Neutrophil (primary cell): Measurements from ENCODE around the gene MYORG.

Experiments
- H3K27ac ChIP-seq: fragments of 200-600 bp; sonication (generic); 2 replicates; pipeline ENCODE4 v1.5.1; 2016; ENCODE audit warnings: mild to moderate bottlenecking, moderate library complexity
- H3K27me3 ChIP-seq: fragments of 200-600 bp; sonication (generic); 2 replicates; pipeline ENCODE4 v1.6.0; 2016; ENCODE audit warnings: mild to moderate bottlenecking
- H3K36me3 ChIP-seq: fragments of 200-600 bp; sonication (generic); 2 replicates; pipeline ENCODE4 v1.5.1; 2017
- H3K4me1 ChIP-seq, 2 experiments: fragments of 200-600 bp in 1 of 2; sonication (generic) in 1 of 2; 1 replicate in 1 of 2; 2 replicates in 1 of 2; pipeline versions ENCODE4 v1.5.1 to v1.6.1; 2013 to 2016; ENCODE audit warnings: low read depth in 1 of 2, low read length in 1 of 2, mild to moderate bottlenecking in 1 of 2, moderate library complexity in 1 of 2; ENCODE audit not compliant: control insufficient read depth in 1 of 2, insufficient read depth in 1 of 2
- H3K4me3 ChIP-seq, 2 experiments: fragments of 200-600 bp in 1 of 2; sonication (generic) in 1 of 2; 1 replicate in 1 of 2; 2 replicates in 1 of 2; pipeline ENCODE4 v1.5.1; 2013 to 2016; ENCODE audit warnings: low read depth in 1 of 2, low read length in 1 of 2, mild to moderate bottlenecking in 1 of 2, moderate library complexity in 1 of 2
- H3K9me3 ChIP-seq: fragments of 200-600 bp; sonication (generic); 2 replicates; pipeline ENCODE4 v1.5.1; 2016
- TF ChIP-seq, protein P1 (sequence below): fragments of 200-600 bp; sonication (generic); IDR thresholded peaks from 2 replicates; pipeline ENCODE4 v1.5.1; 2016; ENCODE audit warnings: antibody characterized with exemption

Gene MYORG

DNA sequence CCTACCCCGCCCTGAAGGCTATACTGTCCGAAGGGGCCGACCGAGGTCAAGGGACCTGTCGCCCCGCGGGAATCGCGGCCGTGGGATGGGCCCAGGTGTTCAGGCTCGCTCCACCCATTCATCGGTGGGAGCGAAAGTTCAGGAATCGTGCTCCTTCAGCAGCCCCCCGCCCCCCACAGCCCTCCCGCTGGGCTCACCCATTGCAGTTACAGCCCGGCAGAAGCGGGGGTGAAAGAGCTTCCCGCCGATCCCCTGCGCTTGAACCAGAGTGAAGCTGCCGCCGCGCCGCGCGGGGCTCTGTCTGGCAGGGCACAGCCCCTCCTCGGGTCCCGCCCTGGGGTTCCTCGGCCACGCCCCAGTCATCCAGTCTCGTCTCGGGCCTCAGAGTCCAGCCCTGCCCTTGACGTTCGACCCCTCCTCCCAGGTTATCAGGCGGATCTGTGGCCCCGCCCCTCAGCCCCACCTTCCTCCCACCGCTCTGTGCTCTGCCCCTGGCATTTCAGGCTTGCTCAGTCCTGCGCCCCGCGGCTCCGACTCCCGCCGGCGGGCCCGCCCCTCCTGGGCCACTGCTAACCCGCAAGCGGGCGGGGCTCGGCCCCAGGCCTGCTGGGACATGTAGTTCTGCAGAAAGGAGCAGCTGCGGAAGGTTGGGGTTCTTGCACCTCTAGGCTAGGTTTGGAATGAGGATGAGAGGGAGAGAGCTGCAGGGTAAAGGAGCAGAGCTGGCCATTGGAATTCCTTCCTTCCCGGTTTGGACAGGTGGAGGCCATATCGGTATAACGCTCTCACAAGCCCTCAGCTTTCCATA lies at the start of gene MYORG:
MYORG (minus strand) TSS at position 303 of the 808 bp plus-strand sequence. CDS start 3,955 bp downstream, outside the sequence.
- no peak within 1 kb of the TSS for H3K27ac ChIP-seq
- H3K9me3 ChIP-seq: no peaks in the 10 kb centered on the region
- peaks cover 67% of the 10 kb centered on the region for H3K27me3 ChIP-seq
- H3K36me3 ChIP-seq: no peaks in the 10 kb centered on the region
- H3K4me1 ChIP-seq: peaks cover 33 to 41% of the 10 kb centered on the region in 2 experiments
- TF ChIP-seq, protein P1, sequence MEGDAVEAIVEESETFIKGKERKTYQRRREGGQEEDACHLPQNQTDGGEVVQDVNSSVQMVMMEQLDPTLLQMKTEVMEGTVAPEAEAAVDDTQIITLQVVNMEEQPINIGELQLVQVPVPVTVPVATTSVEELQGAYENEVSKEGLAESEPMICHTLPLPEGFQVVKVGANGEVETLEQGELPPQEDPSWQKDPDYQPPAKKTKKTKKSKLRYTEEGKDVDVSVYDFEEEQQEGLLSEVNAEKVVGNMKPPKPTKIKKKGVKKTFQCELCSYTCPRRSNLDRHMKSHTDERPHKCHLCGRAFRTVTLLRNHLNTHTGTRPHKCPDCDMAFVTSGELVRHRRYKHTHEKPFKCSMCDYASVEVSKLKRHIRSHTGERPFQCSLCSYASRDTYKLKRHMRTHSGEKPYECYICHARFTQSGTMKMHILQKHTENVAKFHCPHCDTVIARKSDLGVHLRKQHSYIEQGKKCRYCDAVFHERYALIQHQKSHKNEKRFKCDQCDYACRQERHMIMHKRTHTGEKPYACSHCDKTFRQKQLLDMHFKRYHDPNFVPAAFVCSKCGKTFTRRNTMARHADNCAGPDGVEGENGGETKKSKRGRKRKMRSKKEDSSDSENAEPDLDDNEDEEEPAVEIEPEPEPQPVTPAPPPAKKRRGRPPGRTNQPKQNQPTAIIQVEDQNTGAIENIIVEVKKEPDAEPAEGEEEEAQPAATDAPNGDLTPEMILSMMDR: no peak
- H3K4me3 ChIP-seq: peak within 1 kb of the TSS; percentile 77 to 92

DNA sequence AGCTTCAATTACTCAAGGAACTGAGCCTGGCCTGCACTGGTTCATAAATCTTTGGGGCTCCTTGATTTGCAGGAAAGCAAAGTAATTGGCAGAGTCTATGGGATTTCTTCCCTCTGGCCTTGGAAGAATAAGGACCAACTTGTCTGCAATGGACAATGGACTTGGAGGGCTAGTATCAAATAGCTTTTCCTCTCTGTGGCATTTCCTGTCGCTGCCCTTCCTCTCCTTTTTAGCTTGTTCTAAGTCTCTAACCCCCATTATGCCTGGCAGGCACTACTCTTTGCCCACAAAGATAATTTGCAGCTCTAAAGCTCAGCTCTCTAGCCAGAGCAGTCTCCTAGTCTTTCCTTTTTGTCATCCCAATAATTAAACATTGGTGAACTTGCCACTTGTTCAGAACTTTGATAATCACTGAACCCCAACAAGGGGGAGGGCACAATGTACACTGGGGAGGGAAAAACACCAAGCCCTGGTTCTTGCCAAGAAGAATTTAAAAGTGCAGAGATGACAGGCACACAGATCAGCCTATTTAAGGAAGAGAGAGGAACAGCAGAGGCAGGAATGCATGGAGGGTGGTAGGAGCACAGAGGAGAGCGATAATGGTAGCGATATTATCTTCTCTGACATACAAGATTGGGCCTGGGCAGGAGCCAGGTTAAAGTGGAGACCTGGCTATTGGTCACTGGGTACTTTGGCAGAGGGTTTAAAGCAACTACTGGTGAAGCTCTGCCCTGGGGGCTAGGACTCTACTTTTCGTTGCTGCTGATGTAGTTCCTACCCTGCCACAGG lies 43.2 kb upstream of the MYORG start:
- no peaks in the 10 kb centered on the region for H3K27me3 ChIP-seq

DNA sequence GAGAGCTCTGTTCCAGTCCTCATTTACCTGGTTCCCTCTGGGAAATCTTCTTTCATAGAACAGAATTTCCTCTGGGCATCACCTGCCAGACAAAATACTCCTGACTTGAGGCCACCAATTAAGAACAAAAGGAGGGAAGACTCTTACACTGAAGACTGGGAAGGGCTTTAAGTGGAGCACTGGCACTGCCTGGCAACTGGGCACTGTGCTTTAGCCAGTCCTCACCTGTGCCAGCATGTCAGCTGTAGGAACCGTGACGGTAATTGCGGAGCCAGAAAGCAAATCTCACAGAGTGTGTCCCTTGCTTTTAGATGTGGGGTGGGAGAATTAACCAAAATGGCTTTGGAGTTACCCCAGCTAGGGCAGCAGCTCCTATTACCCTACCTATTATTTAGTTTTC lies 41.0 kb upstream of the MYORG start:
- TF ChIP-seq, protein P1: no peak
- H3K4me3 ChIP-seq: no peak overlapping the region
- H3K36me3 ChIP-seq: no peaks in the 10 kb centered on the region
- no peak overlapping the region for H3K27ac ChIP-seq
- H3K9me3 ChIP-seq: no peaks in the 10 kb centered on the region
- no peaks in the 10 kb centered on the region for H3K4me1 ChIP-seq
- H3K27me3 ChIP-seq: no peaks in the 10 kb centered on the region

More for the DNA sequence above, 43.2 kb upstream of the MYORG start:
- Histone ChIP-seq H3K4me1 (no peaks in the 10 kb centered on the region), H3K9me3 (no peaks in the 10 kb centered on the region), H3K36me3 (no peaks in the 10 kb centered on the region), H3K4me3 (no peak overlapping the region), H3K27ac (no peak overlapping the region)
- TF ChIP-seq, protein P1: no peak

DNA sequence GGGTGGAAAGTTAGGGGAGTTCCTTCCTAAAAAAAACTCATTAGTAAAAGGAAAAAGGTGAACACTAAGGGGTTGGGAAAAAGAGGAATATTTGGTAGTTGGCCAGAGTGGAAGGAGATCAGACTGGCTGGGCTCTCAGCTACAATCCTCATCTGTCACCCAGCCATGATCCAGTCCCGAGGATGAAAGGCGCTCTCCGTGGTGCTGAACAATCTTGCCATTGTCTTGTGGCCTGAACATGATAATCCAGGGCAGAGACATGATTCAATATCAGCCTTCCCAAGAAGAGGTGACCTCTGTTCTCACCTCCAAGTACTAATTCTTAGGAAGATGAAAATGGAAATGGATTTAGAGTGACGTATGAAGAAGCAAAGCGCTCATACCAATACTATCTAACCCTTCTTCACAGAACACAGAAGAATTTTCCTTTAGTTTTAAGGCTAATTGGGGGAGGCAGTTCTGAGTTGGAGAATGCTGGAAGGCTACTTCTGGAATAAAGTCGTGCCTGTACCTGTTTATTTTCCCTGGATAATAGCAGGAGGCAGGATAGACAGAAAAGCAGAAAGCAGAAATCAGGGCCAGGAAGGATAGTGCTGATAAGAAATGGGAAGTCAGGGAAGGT lies 36.6 kb upstream of the MYORG start:
- TF ChIP-seq, protein P1: no peak
- H3K4me1 ChIP-seq: peaks cover 8% of the 10 kb centered on the region in 2 experiments
- no peaks in the 10 kb centered on the region for H3K9me3 ChIP-seq
- no peak overlapping the region for H3K27ac ChIP-seq
- H3K4me3 ChIP-seq: no peak overlapping the region
- H3K36me3 ChIP-seq: no peaks in the 10 kb centered on the region
- no peaks in the 10 kb centered on the region for H3K27me3 ChIP-seq

DNA sequence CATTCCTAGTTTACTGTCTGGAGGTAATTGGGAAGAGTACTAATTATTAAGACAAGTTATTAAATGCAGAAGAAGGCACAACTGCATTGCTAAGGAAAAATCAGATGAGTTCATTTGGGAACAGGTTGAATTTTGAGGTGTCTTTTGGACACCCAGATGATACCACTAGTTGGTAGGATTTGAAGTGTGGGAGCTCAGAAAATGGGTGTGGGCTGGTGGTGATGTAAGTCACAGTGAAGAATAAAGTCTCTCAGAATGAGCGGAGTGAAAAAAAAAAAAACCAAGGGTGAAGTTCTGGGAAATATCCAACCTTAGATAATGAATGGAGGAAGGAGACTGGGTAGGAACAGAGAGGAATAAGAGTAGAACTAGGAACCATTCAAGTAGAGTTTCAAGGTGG lies 35.6 kb upstream of the MYORG start:
- Histone ChIP-seq H3K9me3 (no peaks in the 10 kb centered on the region), H3K4me3 (no peak overlapping the region), H3K36me3 (no peaks in the 10 kb centered on the region), H3K27me3 (no peaks in the 10 kb centered on the region), H3K4me1 (peaks cover 18% of the 10 kb centered on the region in 2 experiments), H3K27ac (no peak overlapping the region)
- TF ChIP-seq, protein P1: no peak
